ENCODE data around the gene IQCE.
A peak's percentile ranks its signal among the peaks of the same experiment; 100 is the strongest.
"Not testable (repeated sequence)": the region's sequence is repeated elsewhere in the genome, so short reads cannot be mapped to it uniquely, and the experiment has no call there.

The IQCE gene

GRCh38 chr7:2553831-2554581 is 4.8 kb upstream of the IQCE start:
- Histone ChIP-seq H3K4me3 (ENCODE audit: insufficient read length, low read depth) (peak overlapping the region; percentile 73), H3K27me3 (ENCODE audit: insufficient read depth, insufficient read length) (no peaks in the 10 kb centered on the region), H3K36me3 (ENCODE audit: insufficient read depth, insufficient read length, low read length) (peaks cover 32% of the 10 kb centered on the region), H3K9me3 (ENCODE audit: insufficient read depth, low read length) (no peaks in the 10 kb centered on the region), H3K9ac (ENCODE audit: insufficient read length, low read depth) (peak overlapping the region; percentile 98), H3K4me1 (ENCODE audit: insufficient read depth, insufficient read length) (peaks cover 6% of the 10 kb centered on the region)
- TF ChIP-seq SUZ12 (IDR thresholded peaks at IDR 0.05; ENCODE audit: extremely low read depth, insufficient read depth, insufficient read length): no peak
- TF ChIP-seq YY1 (IDR thresholded peaks at IDR 0.05; ENCODE audit: insufficient read depth, insufficient read length): no peak
- TF ChIP-seq ZNF274 (IDR thresholded peaks at IDR 0.05; ENCODE audit: low read depth, low read length): no peak
- no peak for DNase-seq (ENCODE audit: low read depth, low spot score)

- Histone ChIP-seq H3K4me1 (ENCODE audit: insufficient read depth, insufficient read length) (peaks cover 6% of the 10 kb centered on the region), H3K9me3 (ENCODE audit: insufficient read depth, low read length) (no peaks in the 10 kb centered on the region), H3K36me3 (ENCODE audit: insufficient read depth, insufficient read length, low read length) (peaks cover 28% of the 10 kb centered on the region), H3K4me3 (ENCODE audit: insufficient read length, low read depth) (peak overlapping the region; percentile 73), H3K9ac (ENCODE audit: insufficient read length, low read depth) (peak overlapping the region; percentile 98), H3K27me3 (ENCODE audit: insufficient read depth, insufficient read length) (no peaks in the 10 kb centered on the region)
- no peak for DNase-seq (ENCODE audit: low read depth, low spot score)
- TF ChIP-seq SUZ12 (IDR thresholded peaks at IDR 0.05; ENCODE audit: extremely low read depth, insufficient read depth, insufficient read length) (no peak), YY1 (IDR thresholded peaks at IDR 0.05; ENCODE audit: insufficient read depth, insufficient read length) (no peak), ZNF274 (IDR thresholded peaks at IDR 0.05; ENCODE audit: low read depth, low read length) (no peak)
These were observed 4.1 kb upstream of the IQCE start for GRCh38 chr7:2554661-2555111.

- TF ChIP-seq YY1 (IDR thresholded peaks at IDR 0.05; ENCODE audit: insufficient read depth, insufficient read length): no peak
- no peak for TF ChIP-seq ZNF274 (IDR thresholded peaks at IDR 0.05; ENCODE audit: low read depth, low read length)
- no peak for TF ChIP-seq SUZ12 (IDR thresholded peaks at IDR 0.05; ENCODE audit: extremely low read depth, insufficient read depth, insufficient read length)
- DNase-seq (ENCODE audit: low read depth, low spot score): peak; percentile 99
- Histone ChIP-seq H3K36me3 (ENCODE audit: insufficient read depth, insufficient read length, low read length) (peaks cover 28% of the 10 kb centered on the region), H3K27me3 (ENCODE audit: insufficient read depth, insufficient read length) (no peaks in the 10 kb centered on the region), H3K4me1 (ENCODE audit: insufficient read depth, insufficient read length) (peaks cover 8% of the 10 kb centered on the region), H3K9me3 (ENCODE audit: insufficient read depth, low read length) (no peaks in the 10 kb centered on the region), H3K4me3 (ENCODE audit: insufficient read length, low read depth) (peak within 1 kb of the TSS; percentile 73), H3K9ac (ENCODE audit: insufficient read length, low read depth) (peak within 1 kb of the TSS; percentile 98)
These were observed 3.4 kb upstream of the IQCE start, which contains the start of gene BRAT1 for GRCh38 chr7:2555121-2556052. TSS of gene BRAT1 (minus strand) at chr7:2555524. CDS start at chr7:2554431, 1,093 bp downstream.

- peaks cover 2% of the 10 kb centered on the region for H3K4me1 ChIP-seq (ENCODE audit: insufficient read depth, insufficient read length)
- peak overlapping the region; percentile 95 for H3K9ac ChIP-seq (ENCODE audit: insufficient read length, low read depth)
- no peaks in the 10 kb centered on the region for H3K9me3 ChIP-seq (ENCODE audit: insufficient read depth, low read length)
- TF ChIP-seq ZNF274 (IDR thresholded peaks at IDR 0.05; ENCODE audit: low read depth, low read length) (no peak), YY1 (IDR thresholded peaks at IDR 0.05; ENCODE audit: insufficient read depth, insufficient read length) (no peak), SUZ12 (IDR thresholded peaks at IDR 0.05; ENCODE audit: extremely low read depth, insufficient read depth, insufficient read length) (no peak)
- H3K36me3 ChIP-seq (ENCODE audit: insufficient read depth, insufficient read length, low read length): peaks cover 3% of the 10 kb centered on the region
- H3K4me3 ChIP-seq (ENCODE audit: insufficient read length, low read depth): peak overlapping the region; percentile 91
- no peak for DNase-seq (ENCODE audit: low read depth, low spot score)
- no peaks in the 10 kb centered on the region for H3K27me3 ChIP-seq (ENCODE audit: insufficient read depth, insufficient read length)
These were observed 638 bp downstream of the IQCE start for GRCh38 chr7:2559283-2559950.

- H3K9ac ChIP-seq (ENCODE audit: insufficient read length, low read depth); DNase-seq (ENCODE audit: low read depth, low spot score): not testable (repeated sequence)
- H3K4me1 ChIP-seq (ENCODE audit: insufficient read depth, insufficient read length): peaks cover 16% of the 10 kb centered on the region
These were observed 5.2 kb downstream of the IQCE start for GRCh38 chr7:2563955-2564354.

GRCh38 chr7:2564970-2565540 is 6.3 kb downstream of the IQCE start:
- TF ChIP-seq ZNF274 (IDR thresholded peaks at IDR 0.05; ENCODE audit: low read depth, low read length): no peak
- TF ChIP-seq SUZ12 (IDR thresholded peaks at IDR 0.05; ENCODE audit: extremely low read depth, insufficient read depth, insufficient read length): no peak
- TF ChIP-seq YY1 (IDR thresholded peaks at IDR 0.05; ENCODE audit: insufficient read depth, insufficient read length): no peak
- Histone ChIP-seq H3K9me3 (ENCODE audit: insufficient read depth, low read length) (no peaks in the 10 kb centered on the region), H3K9ac (ENCODE audit: insufficient read length, low read depth) (no peak overlapping the region), H3K27me3 (ENCODE audit: insufficient read depth, insufficient read length) (no peaks in the 10 kb centered on the region), H3K4me3 (ENCODE audit: insufficient read length, low read depth) (no peak overlapping the region), H3K36me3 (ENCODE audit: insufficient read depth, insufficient read length, low read length) (peaks cover 7% of the 10 kb centered on the region), H3K4me1 (ENCODE audit: insufficient read depth, insufficient read length) (peaks cover 16% of the 10 kb centered on the region)
- no peak for DNase-seq (ENCODE audit: low read depth, low spot score)

More at GRCh38 chr7:2563955-2564354, 5.2 kb downstream of the IQCE start:
- not testable (repeated sequence) for H3K9me3 ChIP-seq (ENCODE audit: insufficient read depth, low read length); H3K4me3 ChIP-seq (ENCODE audit: insufficient read length, low read depth); H3K36me3 ChIP-seq (ENCODE audit: insufficient read depth, insufficient read length, low read length); H3K27me3 ChIP-seq (ENCODE audit: insufficient read depth, insufficient read length)
